ENCODE measurements around the gene MAD1L1. TPM values are rescaled to one million over a fixed set of nuclear protein-coding genes. Genes with fewer than 3 reads are reported as not detected.

MAD1L1 gene
- total and polyA plus RNA-seq, 2 donors (not counting 3 experiments of a cell fraction or from before 2014, with no cell fraction given), result 34.1 to 42.3 TPM

DNA sequence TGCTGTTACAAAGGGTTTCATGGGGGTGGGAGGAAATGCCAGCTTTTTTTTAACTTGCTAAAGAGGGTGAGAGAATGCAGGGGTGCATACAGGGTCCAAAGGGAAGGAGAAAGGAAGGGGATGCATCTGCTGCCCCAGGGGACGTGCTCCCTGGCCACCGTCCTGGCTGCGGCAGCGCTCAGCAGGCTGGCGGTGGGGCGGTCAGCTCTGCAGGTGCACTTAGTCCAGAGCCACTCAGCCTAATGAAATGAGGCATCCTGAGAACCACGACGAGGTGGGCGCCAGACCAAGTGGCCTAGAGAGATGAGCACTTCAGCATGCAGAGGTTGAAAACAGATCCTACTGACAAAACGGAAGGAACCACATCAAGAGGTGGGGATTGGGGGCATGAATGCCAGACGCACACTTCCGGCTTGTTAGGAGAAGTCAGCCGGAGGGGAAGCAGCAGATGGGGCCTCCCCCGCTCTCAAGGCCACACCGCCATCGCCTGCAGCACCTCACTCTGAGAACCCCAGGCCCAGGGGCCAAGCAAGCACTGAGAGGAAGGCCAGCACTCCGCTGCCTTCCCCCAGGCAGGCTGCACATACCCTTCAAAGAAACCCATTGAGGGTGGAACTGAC is 94.5 kb downstream of the MAD1L1 start:
- no peak overlapping the region for H3K4me2 ChIP-seq (ENCODE audit: insufficient read depth, low read length)
- intact Hi-C loops (cut with micrococcal nuclease), result no loop called here
- no peak for TF ChIP-seq GATA2 (IDR thresholded peaks at IDR 0.05; ENCODE audit: insufficient read depth, insufficient read length, low read depth, low read length)
- TF ChIP-seq, protein P1, sequence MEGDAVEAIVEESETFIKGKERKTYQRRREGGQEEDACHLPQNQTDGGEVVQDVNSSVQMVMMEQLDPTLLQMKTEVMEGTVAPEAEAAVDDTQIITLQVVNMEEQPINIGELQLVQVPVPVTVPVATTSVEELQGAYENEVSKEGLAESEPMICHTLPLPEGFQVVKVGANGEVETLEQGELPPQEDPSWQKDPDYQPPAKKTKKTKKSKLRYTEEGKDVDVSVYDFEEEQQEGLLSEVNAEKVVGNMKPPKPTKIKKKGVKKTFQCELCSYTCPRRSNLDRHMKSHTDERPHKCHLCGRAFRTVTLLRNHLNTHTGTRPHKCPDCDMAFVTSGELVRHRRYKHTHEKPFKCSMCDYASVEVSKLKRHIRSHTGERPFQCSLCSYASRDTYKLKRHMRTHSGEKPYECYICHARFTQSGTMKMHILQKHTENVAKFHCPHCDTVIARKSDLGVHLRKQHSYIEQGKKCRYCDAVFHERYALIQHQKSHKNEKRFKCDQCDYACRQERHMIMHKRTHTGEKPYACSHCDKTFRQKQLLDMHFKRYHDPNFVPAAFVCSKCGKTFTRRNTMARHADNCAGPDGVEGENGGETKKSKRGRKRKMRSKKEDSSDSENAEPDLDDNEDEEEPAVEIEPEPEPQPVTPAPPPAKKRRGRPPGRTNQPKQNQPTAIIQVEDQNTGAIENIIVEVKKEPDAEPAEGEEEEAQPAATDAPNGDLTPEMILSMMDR (IDR thresholded peaks at IDR 0.05; ENCODE audit: extremely low read depth in 1 of 2, insufficient read depth in 1 of 2, low read depth in 1 of 2, low read length in 2 of 2), result no peak
- no peak for TF ChIP-seq JUN (IDR thresholded peaks at IDR 0.05; ENCODE audit: borderline replicate concordance, insufficient read depth, insufficient read length, low read depth)
- no peak for TF ChIP-seq EZH2 (IDR thresholded peaks at IDR 0.05; ENCODE audit: borderline replicate concordance, low read depth, low read length, severe bottlenecking)
- no peak for TF ChIP-seq POLR2A (IDR thresholded peaks at IDR 0.05; ENCODE audit: low read depth, low read length)
- TF ChIP-seq POLR2AphosphoS5 (IDR thresholded peaks at IDR 0.05; ENCODE audit: insufficient read depth, low read depth, low read length), result no peak
- TF ChIP-seq, protein P2, sequence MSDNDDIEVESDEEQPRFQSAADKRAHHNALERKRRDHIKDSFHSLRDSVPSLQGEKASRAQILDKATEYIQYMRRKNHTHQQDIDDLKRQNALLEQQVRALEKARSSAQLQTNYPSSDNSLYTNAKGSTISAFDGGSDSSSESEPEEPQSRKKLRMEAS (IDR thresholded peaks at IDR 0.05; ENCODE audit: insufficient read depth, insufficient read length), result no peak
- no peak for TF ChIP-seq FOS (IDR thresholded peaks at IDR 0.05; ENCODE audit: borderline replicate concordance, insufficient read depth, low read length)
- TF ChIP-seq MYC (IDR thresholded peaks at IDR 0.05; ENCODE audit: low read depth, low read length), result no peak
- peak; percentile 30 for DNase-seq (ENCODE audit: low read depth, low spot score)
- BruUV-seq (replicated peaks), result no TSS peak
- no peak overlapping the region for H3K9ac ChIP-seq (replicated peaks; ENCODE audit: extremely low read depth, insufficient read depth, low read length)
- H3K79me2 ChIP-seq (ENCODE audit: control insufficient read depth, insufficient read depth, low read length), result no peaks in the 10 kb centered on the region
- POLR2A ChIA-PET, result no interaction called here
- CTCF ChIA-PET, result no interaction called here
- no peaks in the 10 kb centered on the region for H3K9me1 ChIP-seq (replicated peaks; ENCODE audit: control insufficient read depth, extremely low read depth, insufficient read depth, low read length)
- no peaks in the 10 kb centered on the region for H3K4me1 ChIP-seq (ENCODE audit: control insufficient read depth, extremely low read depth, insufficient read depth, low read length)
- no peaks in the 10 kb centered on the region for H3K27me3 ChIP-seq (ENCODE audit: control insufficient read depth in 2 of 2, insufficient read depth in 2 of 2, low read length in 2 of 2)
- peaks cover 0 to 3% of the 10 kb centered on the region in 2 experiments for H3K36me3 ChIP-seq (ENCODE audit: control insufficient read depth in 2 of 2, extremely low read depth in 1 of 2, insufficient read depth in 2 of 2, low read length in 2 of 2)
- dilution Hi-C loops (cut with MboI; ENCODE audit: extremely low pct_ligation_motif_present, low sequenced_read_pairs), result no loop called here
- H3K9me3 ChIP-seq (replicated peaks; ENCODE audit: control insufficient read depth, insufficient read depth, low read length), result no peaks in the 10 kb centered on the region
- no peaks in the 10 kb centered on the region for H4K20me1 ChIP-seq (replicated peaks; ENCODE audit: control insufficient read depth, extremely low read depth, insufficient read depth, low read length)
- H3K4me3 ChIP-seq (replicated peaks in 1 of 3; ENCODE audit: insufficient read depth in 1 of 3, low read depth in 1 of 3, low read length in 3 of 3), result no peak overlapping the region
- H3K27ac ChIP-seq (ENCODE audit: insufficient read depth, low read depth, low read length), result no peak overlapping the region
- no peak overlapping the region for H2AFZ ChIP-seq (ENCODE audit: low read depth, low read length)
- no peak for FAIRE-seq
